ENCODE results near the gene IFNB1.
A peak's percentile ranks its signal among the peaks of the same experiment; 100 is the strongest.

Gene IFNB1

DNA sequence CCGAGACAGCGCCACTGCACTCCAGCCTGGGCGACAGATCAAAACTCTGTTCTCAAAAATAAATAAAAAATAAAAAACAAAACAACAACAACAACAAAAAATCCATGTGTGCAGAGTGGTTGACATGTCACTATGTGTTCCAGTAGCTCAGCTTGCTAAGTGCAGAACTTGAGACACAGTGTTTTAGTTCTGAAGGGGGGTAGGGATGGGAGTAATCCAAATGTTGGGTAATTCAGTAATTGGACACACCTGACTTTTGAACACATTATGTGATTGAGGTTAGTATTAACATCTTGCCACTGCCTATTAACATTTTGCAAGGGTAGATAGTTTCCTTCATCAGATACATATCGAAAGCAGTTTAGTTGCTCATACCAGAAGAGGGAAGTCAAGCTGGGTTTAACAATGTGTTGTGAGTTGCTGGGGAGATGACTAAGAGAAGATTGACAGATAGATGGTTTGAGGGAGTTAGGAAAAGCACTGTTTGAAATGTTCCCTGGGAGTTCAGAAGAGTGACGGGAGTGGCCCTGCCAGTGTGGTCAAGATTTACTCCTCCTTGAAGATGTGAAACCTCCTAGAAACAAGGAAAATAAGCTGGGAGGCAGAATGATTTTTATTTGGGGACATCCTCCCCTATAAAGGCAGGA lies 47.2 kb downstream of the IFNB1 start:
- TF ChIP-seq, protein P1, sequence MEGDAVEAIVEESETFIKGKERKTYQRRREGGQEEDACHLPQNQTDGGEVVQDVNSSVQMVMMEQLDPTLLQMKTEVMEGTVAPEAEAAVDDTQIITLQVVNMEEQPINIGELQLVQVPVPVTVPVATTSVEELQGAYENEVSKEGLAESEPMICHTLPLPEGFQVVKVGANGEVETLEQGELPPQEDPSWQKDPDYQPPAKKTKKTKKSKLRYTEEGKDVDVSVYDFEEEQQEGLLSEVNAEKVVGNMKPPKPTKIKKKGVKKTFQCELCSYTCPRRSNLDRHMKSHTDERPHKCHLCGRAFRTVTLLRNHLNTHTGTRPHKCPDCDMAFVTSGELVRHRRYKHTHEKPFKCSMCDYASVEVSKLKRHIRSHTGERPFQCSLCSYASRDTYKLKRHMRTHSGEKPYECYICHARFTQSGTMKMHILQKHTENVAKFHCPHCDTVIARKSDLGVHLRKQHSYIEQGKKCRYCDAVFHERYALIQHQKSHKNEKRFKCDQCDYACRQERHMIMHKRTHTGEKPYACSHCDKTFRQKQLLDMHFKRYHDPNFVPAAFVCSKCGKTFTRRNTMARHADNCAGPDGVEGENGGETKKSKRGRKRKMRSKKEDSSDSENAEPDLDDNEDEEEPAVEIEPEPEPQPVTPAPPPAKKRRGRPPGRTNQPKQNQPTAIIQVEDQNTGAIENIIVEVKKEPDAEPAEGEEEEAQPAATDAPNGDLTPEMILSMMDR (IDR thresholded peaks at IDR 0.05; ENCODE audit: low read length, missing control alignments) = no peak
- DNase-seq (ENCODE audit: low read depth) = peak; percentile 42
- H3K4me3 ChIP-seq (replicated peaks; ENCODE audit: low read depth, low read length) = peak overlapping the region; percentile 44

DNA sequence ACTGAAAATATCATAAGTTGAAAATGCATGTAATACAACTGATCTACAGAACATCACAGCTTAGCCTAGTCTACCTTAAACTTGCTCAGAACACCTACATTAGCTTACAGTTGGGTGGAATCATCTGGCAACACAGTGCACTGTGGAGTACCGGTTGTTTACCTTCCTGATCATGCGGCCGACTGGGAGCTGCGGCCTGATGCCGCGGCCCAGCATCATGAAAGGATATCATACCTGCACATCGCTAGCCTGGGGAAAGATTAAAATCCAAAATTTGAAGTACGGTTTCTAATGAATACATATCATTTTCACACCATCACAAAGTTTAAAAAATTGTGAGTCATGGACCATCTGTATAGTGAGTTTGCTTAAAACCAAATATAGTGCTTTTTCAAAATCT lies 48.1 kb downstream of the IFNB1 start:
- no peak for DNase-seq (ENCODE audit: low read depth)
- TF ChIP-seq, protein P1 (IDR thresholded peaks at IDR 0.05; ENCODE audit: low read length, missing control alignments) = no peak
- no peak overlapping the region for H3K4me3 ChIP-seq (replicated peaks; ENCODE audit: low read depth, low read length)

DNA sequence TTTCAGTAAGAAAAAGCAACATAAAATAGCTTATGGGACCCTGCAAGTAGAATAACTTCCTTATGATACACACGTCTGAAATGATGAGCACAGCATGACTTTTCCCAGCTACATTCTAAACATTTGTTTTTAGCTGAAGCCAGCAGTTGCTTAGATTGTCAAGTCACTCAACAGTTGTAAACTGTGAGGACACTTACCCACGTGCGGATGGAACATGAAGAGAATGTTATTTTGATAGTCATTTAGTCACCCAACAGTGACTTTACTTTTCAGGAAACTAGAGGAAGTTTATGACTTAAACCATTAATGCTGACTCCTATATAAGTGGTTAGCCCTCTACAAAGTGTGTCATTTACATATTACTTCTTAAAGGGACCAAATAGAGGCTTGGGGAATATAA lies 49.3 kb downstream of the IFNB1 start:
- H3K4me3 ChIP-seq (replicated peaks; ENCODE audit: low read depth, low read length) = no peak overlapping the region
- no peak for DNase-seq (ENCODE audit: low read depth)
- TF ChIP-seq, protein P1 (IDR thresholded peaks at IDR 0.05; ENCODE audit: low read length, missing control alignments) = no peak

GRCh38 chr9:21027295-21027694 lies 50.4 kb downstream of the IFNB1 start:
- TF ChIP-seq, protein P1 (IDR thresholded peaks at IDR 0.05; ENCODE audit: low read length, missing control alignments) = no peak
- peak; percentile 26 for DNase-seq (ENCODE audit: low read depth)
- H3K4me3 ChIP-seq (replicated peaks; ENCODE audit: low read depth, low read length) = no peak overlapping the region
